Dendritic cell treated with granulocyte-macrophage colony-stimulating factor and Interleukin-4, amounts not matched to agents 40 ng/mL and 50 ng/mL, for 4 days (primary cell): ENCODE results near the gene CASQ2.

Source experiments
- H3K27ac Mint-ChIP-seq: one replicate; pipeline ENCODE4 v1.8.0; 2022; ENCODE audit warnings: mild to moderate bottlenecking, mixed read lengths
- H3K27me3 Mint-ChIP-seq: one replicate; pipeline ENCODE4 v1.8.0; 2022; ENCODE audit warnings: mild to moderate bottlenecking, mixed read lengths
- H3K36me3 Mint-ChIP-seq: one replicate; pipeline ENCODE4 v1.8.0; 2022; ENCODE audit warnings: low read depth, mixed read lengths
- H3K4me1 Mint-ChIP-seq: one replicate; pipeline ENCODE4 v1.8.0; 2022; ENCODE audit warnings: low read depth, mixed read lengths
- H3K4me3 Mint-ChIP-seq: one replicate; pipeline ENCODE4 v1.8.0; 2022; ENCODE audit warnings: mild to moderate bottlenecking, moderate library complexity, mixed read lengths
- H3K9me3 Mint-ChIP-seq: one replicate; pipeline ENCODE4 v1.8.0; 2022; ENCODE audit warnings: mixed read lengths
- intact Hi-C: fragments of 100-400 bp; cut with micrococcal nuclease; formaldehyde crosslinking; loops from one replicate; pipeline ENCODE4 v1.15.0; 2022

CASQ2 gene

GRCh38 chr1:115768549-115768948, at the start of gene CASQ2:
Gene CASQ2 (minus strand): TSS chr1:115768714. CDS start chr1:115768541, 173 bp downstream.
- peaks cover 5% of the 10 kb centered on the region for H3K27me3 Mint-ChIP-seq
- H3K4me3 Mint-ChIP-seq = no peak within 1 kb of the TSS
- no peaks in the 10 kb centered on the region for H3K9me3 Mint-ChIP-seq
- no peaks in the 10 kb centered on the region for H3K36me3 Mint-ChIP-seq
- intact Hi-C loops = loop anchor here (10.0 kb wide), 1 partner anchor 624 kb away; no protein-coding TSS in a partner anchor
- peaks cover 3% of the 10 kb centered on the region for H3K4me1 Mint-ChIP-seq
- no peak within 1 kb of the TSS for H3K27ac Mint-ChIP-seq

- intact Hi-C loops = no loop called here
- H3K27ac Mint-ChIP-seq = no peak overlapping the region
- H3K4me1 Mint-ChIP-seq = peaks cover 10% of the 10 kb centered on the region
- H3K27me3 Mint-ChIP-seq = no peaks in the 10 kb centered on the region
- no peaks in the 10 kb centered on the region for H3K36me3 Mint-ChIP-seq
- no peaks in the 10 kb centered on the region for H3K9me3 Mint-ChIP-seq
- H3K4me3 Mint-ChIP-seq = no peak overlapping the region
Observed at GRCh38 chr1:115815694-115816093, 47.2 kb upstream of the CASQ2 start.

- Mint-ChIP-seq H3K27ac (no peak overlapping the region), H3K4me1 (peaks cover 10% of the 10 kb centered on the region), H3K9me3 (no peaks in the 10 kb centered on the region), H3K4me3 (no peak overlapping the region), H3K27me3 (no peaks in the 10 kb centered on the region), H3K36me3 (no peaks in the 10 kb centered on the region)
- intact Hi-C loops = no loop called here
Observed at GRCh38 chr1:115814685-115815398, 46.3 kb upstream of the CASQ2 start.

- Mint-ChIP-seq H3K4me1 (peaks cover 15% of the 10 kb centered on the region), H3K36me3 (no peaks in the 10 kb centered on the region), H3K9me3 (no peaks in the 10 kb centered on the region), H3K4me3 (no peak overlapping the region), H3K27me3 (no peaks in the 10 kb centered on the region), H3K27ac (peak overlapping the region; percentile 23)
- intact Hi-C loops = no loop called here
Observed at GRCh38 chr1:115813727-115814126, 45.2 kb upstream of the CASQ2 start.

GRCh38 chr1:115811140-115811828, 42.8 kb upstream of the CASQ2 start:
- H3K36me3 Mint-ChIP-seq = no peaks in the 10 kb centered on the region
- peaks cover 1% of the 10 kb centered on the region for H3K27me3 Mint-ChIP-seq
- no peak overlapping the region for H3K27ac Mint-ChIP-seq
- no peaks in the 10 kb centered on the region for H3K9me3 Mint-ChIP-seq
- H3K4me1 Mint-ChIP-seq = peaks cover 22% of the 10 kb centered on the region
- no peak overlapping the region for H3K4me3 Mint-ChIP-seq
- intact Hi-C loops = no loop called here

GRCh38 chr1:115810609-115811008, 42.1 kb upstream of the CASQ2 start:
- Mint-ChIP-seq H3K4me3 (no peak overlapping the region), H3K27me3 (peaks cover 1% of the 10 kb centered on the region), H3K27ac (no peak overlapping the region), H3K36me3 (no peaks in the 10 kb centered on the region), H3K9me3 (no peaks in the 10 kb centered on the region), H3K4me1 (peaks cover 22% of the 10 kb centered on the region)
- intact Hi-C loops = no loop called here

- peaks cover 1% of the 10 kb centered on the region for H3K27me3 Mint-ChIP-seq
- H3K27ac Mint-ChIP-seq = no peak overlapping the region
- H3K4me1 Mint-ChIP-seq = peaks cover 22% of the 10 kb centered on the region
- no peaks in the 10 kb centered on the region for H3K36me3 Mint-ChIP-seq
- H3K9me3 Mint-ChIP-seq = no peaks in the 10 kb centered on the region
- intact Hi-C loops = loop anchor here (5.0 kb wide), 1 partner anchor 72 kb away; no protein-coding TSS in a partner anchor
- no peak overlapping the region for H3K4me3 Mint-ChIP-seq
Observed at GRCh38 chr1:115809847-115810246, 41.3 kb upstream of the CASQ2 start.

- Mint-ChIP-seq H3K36me3 (no peaks in the 10 kb centered on the region), H3K4me3 (no peak overlapping the region), H3K27me3 (peaks cover 1% of the 10 kb centered on the region), H3K27ac (no peak overlapping the region), H3K9me3 (no peaks in the 10 kb centered on the region), H3K4me1 (peaks cover 22% of the 10 kb centered on the region)
- intact Hi-C loops = loop anchor here (5.0 kb wide), 1 partner anchor 73 kb away; no protein-coding TSS in a partner anchor
Observed at GRCh38 chr1:115809076-115809475, 40.6 kb upstream of the CASQ2 start.

- peaks cover 12% of the 10 kb centered on the region for H3K4me1 Mint-ChIP-seq
- no peaks in the 10 kb centered on the region for H3K9me3 Mint-ChIP-seq
- no peaks in the 10 kb centered on the region for H3K36me3 Mint-ChIP-seq
- H3K4me3 Mint-ChIP-seq = no peak overlapping the region
- no peak overlapping the region for H3K27ac Mint-ChIP-seq
- intact Hi-C loops = loop anchor here (1.0 to 5.0 kb wide), 3 partner anchors 75 to 213 kb away; no protein-coding TSS in a partner anchor
- H3K27me3 Mint-ChIP-seq = peaks cover 1% of the 10 kb centered on the region
Observed at GRCh38 chr1:115807723-115808122, 39.2 kb upstream of the CASQ2 start.

- no peaks in the 10 kb centered on the region for H3K9me3 Mint-ChIP-seq
- intact Hi-C loops = loop anchor here (5.0 kb wide), 1 partner anchor 77 kb away; no protein-coding TSS in a partner anchor
- H3K27ac Mint-ChIP-seq = no peak overlapping the region
- peaks cover 1% of the 10 kb centered on the region for H3K27me3 Mint-ChIP-seq
- H3K4me1 Mint-ChIP-seq = peaks cover 12% of the 10 kb centered on the region
- H3K36me3 Mint-ChIP-seq = no peaks in the 10 kb centered on the region
- H3K4me3 Mint-ChIP-seq = no peak overlapping the region
Observed at GRCh38 chr1:115805597-115805996, 37.1 kb upstream of the CASQ2 start.

- Mint-ChIP-seq H3K27ac (no peak overlapping the region), H3K36me3 (no peaks in the 10 kb centered on the region), H3K4me3 (no peak overlapping the region), H3K4me1 (no peaks in the 10 kb centered on the region), H3K9me3 (no peaks in the 10 kb centered on the region), H3K27me3 (peaks cover 1% of the 10 kb centered on the region)
- intact Hi-C loops = no loop called here
Observed at GRCh38 chr1:115802416-115802815, 33.9 kb upstream of the CASQ2 start.

- H3K4me3 Mint-ChIP-seq = no peak overlapping the region
- no peaks in the 10 kb centered on the region for H3K4me1 Mint-ChIP-seq
- H3K9me3 Mint-ChIP-seq = no peaks in the 10 kb centered on the region
- intact Hi-C loops = no loop called here
- peaks cover 11% of the 10 kb centered on the region for H3K27me3 Mint-ChIP-seq
- H3K36me3 Mint-ChIP-seq = no peaks in the 10 kb centered on the region
- no peak overlapping the region for H3K27ac Mint-ChIP-seq
Observed at GRCh38 chr1:115797486-115797885, 29.0 kb upstream of the CASQ2 start.

GRCh38 chr1:115796897-115797296, 28.4 kb upstream of the CASQ2 start:
- Mint-ChIP-seq H3K4me3 (no peak overlapping the region), H3K27ac (no peak overlapping the region), H3K36me3 (no peaks in the 10 kb centered on the region), H3K4me1 (no peaks in the 10 kb centered on the region), H3K9me3 (no peaks in the 10 kb centered on the region), H3K27me3 (peaks cover 11% of the 10 kb centered on the region)
- intact Hi-C loops = no loop called here

GRCh38 chr1:115796036-115796435, 27.5 kb upstream of the CASQ2 start:
- H3K27me3 Mint-ChIP-seq = peaks cover 11% of the 10 kb centered on the region
- H3K4me1 Mint-ChIP-seq = no peaks in the 10 kb centered on the region
- no peaks in the 10 kb centered on the region for H3K36me3 Mint-ChIP-seq
- intact Hi-C loops = no loop called here
- H3K4me3 Mint-ChIP-seq = no peak overlapping the region
- H3K27ac Mint-ChIP-seq = no peak overlapping the region
- no peaks in the 10 kb centered on the region for H3K9me3 Mint-ChIP-seq
